ENCODE measurements around the gene SFXN5. TPM values are rescaled to one million over a fixed set of nuclear protein-coding genes. Genes with fewer than 3 reads are reported as not detected.

SFXN5 gene
- polyA plus RNA-seq, 1 donor (not counting 4 experiments of a cell fraction or from before 2014, with no cell fraction given) = 6.3 TPM

- peaks cover 2% of the 10 kb centered on the region for H4K20me1 ChIP-seq (ENCODE audit: control insufficient read depth, extremely low read depth, insufficient read depth, low read length)
- DNase-seq (ENCODE audit: low read depth, low spot score) = no peak
- H3K36me3 ChIP-seq (ENCODE audit: control insufficient read depth in 2 of 2, extremely low read depth in 1 of 2, insufficient read depth in 2 of 2, low read length in 2 of 2) = peaks cover 5 to 9% of the 10 kb centered on the region in 2 experiments
- no peak overlapping the region for H3K9ac ChIP-seq (ENCODE audit: control insufficient read depth, extremely low read depth, insufficient read depth, low read length)
- peaks cover 11% of the 10 kb centered on the region for H3K27me3 ChIP-seq (ENCODE audit: control insufficient read depth, extremely low read depth, insufficient read depth, low read length)
- peak overlapping the region in 1 of 3 experiments; percentile 35 for H3K4me3 ChIP-seq (ENCODE audit: control insufficient read depth in 2 of 3, extremely low read depth in 1 of 3, insufficient read depth in 2 of 3, low read depth in 1 of 3, low read length in 3 of 3)
- dilution Hi-C loops (cut with MboI; ENCODE audit: extremely low pct_ligation_motif_present, low sequenced_read_pairs) = no loop called here
- no peaks in the 10 kb centered on the region for H3K9me3 ChIP-seq (ENCODE audit: control insufficient read depth, low read depth, low read length)
- no peaks in the 10 kb centered on the region for H3K9me1 ChIP-seq (ENCODE audit: control insufficient read depth, extremely low read depth, insufficient read depth, low read length)
- no peak for TF ChIP-seq EZH2 (IDR thresholded peaks at IDR 0.05; ENCODE audit: low read length)
- no peak for TF ChIP-seq CTCF (optimal IDR thresholded peaks at IDR 0.05 in 1 of 3, IDR thresholded peaks at IDR 0.05 in 1 of 3, conservative IDR thresholded peaks at IDR 0.05 in 1 of 3; ENCODE audit: extremely low read depth in 1 of 3, insufficient read depth in 2 of 3, low read length in 3 of 3)
- no peaks in the 10 kb centered on the region for H3K79me2 ChIP-seq (ENCODE audit: control insufficient read depth, insufficient read depth, low read length)
- no peak for FAIRE-seq
- peaks cover 30% of the 10 kb centered on the region for H3K4me1 ChIP-seq (ENCODE audit: control insufficient read depth, extremely low read depth, insufficient read depth, low read length)
- H2AFZ ChIP-seq (ENCODE audit: control insufficient read depth, low read length) = peak overlapping the region; percentile 65
- H3K27ac ChIP-seq (ENCODE audit: control insufficient read depth, insufficient read depth, low read length) = no peak overlapping the region
- H3K4me2 ChIP-seq (ENCODE audit: control insufficient read depth, extremely low read depth, insufficient read depth, low read depth, low read length) = peak overlapping the region; percentile 30
Measured at GRCh38 chr2:72895759-72896281, 175.7 kb downstream of the SFXN5 start.

- Histone ChIP-seq H2AFZ (ENCODE audit: control insufficient read depth, low read length) (peak overlapping the region; percentile 65), H3K4me1 (ENCODE audit: control insufficient read depth, extremely low read depth, insufficient read depth, low read length) (peaks cover 30% of the 10 kb centered on the region), H3K36me3 (ENCODE audit: control insufficient read depth in 2 of 2, extremely low read depth in 1 of 2, insufficient read depth in 2 of 2, low read length in 2 of 2) (peaks cover 6 to 9% of the 10 kb centered on the region in 2 experiments), H3K9me3 (ENCODE audit: control insufficient read depth, low read depth, low read length) (no peaks in the 10 kb centered on the region), H3K27me3 (ENCODE audit: control insufficient read depth, extremely low read depth, insufficient read depth, low read length) (peaks cover 5% of the 10 kb centered on the region), H3K4me3 (ENCODE audit: control insufficient read depth in 2 of 3, extremely low read depth in 1 of 3, insufficient read depth in 2 of 3, low read depth in 1 of 3, low read length in 3 of 3) (peak overlapping the region in 1 of 3 experiments; percentile 35), H3K27ac (ENCODE audit: control insufficient read depth, insufficient read depth, low read length) (no peak overlapping the region), H3K9ac (ENCODE audit: control insufficient read depth, extremely low read depth, insufficient read depth, low read length) (no peak overlapping the region), H3K79me2 (ENCODE audit: control insufficient read depth, insufficient read depth, low read length) (no peaks in the 10 kb centered on the region), H3K4me2 (ENCODE audit: control insufficient read depth, extremely low read depth, insufficient read depth, low read depth, low read length) (peak overlapping the region; percentile 30), H3K9me1 (ENCODE audit: control insufficient read depth, extremely low read depth, insufficient read depth, low read length) (no peaks in the 10 kb centered on the region), H4K20me1 (ENCODE audit: control insufficient read depth, extremely low read depth, insufficient read depth, low read length) (peaks cover 2% of the 10 kb centered on the region)
- FAIRE-seq = peak; percentile 49
- DNase-seq (ENCODE audit: low read depth, low spot score) = no peak
- dilution Hi-C loops (cut with MboI; ENCODE audit: extremely low pct_ligation_motif_present, low sequenced_read_pairs) = no loop called here
- TF ChIP-seq EZH2 (IDR thresholded peaks at IDR 0.05; ENCODE audit: low read length) = no peak
- no peak for TF ChIP-seq CTCF (optimal IDR thresholded peaks at IDR 0.05 in 1 of 3, IDR thresholded peaks at IDR 0.05 in 1 of 3, conservative IDR thresholded peaks at IDR 0.05 in 1 of 3; ENCODE audit: extremely low read depth in 1 of 3, insufficient read depth in 2 of 3, low read length in 3 of 3)
Measured at GRCh38 chr2:72895154-72895553, 176.4 kb downstream of the SFXN5 start.
